GM13977 (cell line): ENCODE measurements around the gene SEC22B.
"Not testable (repeated sequence)": the region's sequence is repeated elsewhere in the genome, so short reads cannot be mapped to it uniquely, and the experiment has no call there.

Source experiments
- DNase-seq: peaks from one replicate; pipeline ENCODE4 v3.0.0; 2012; ENCODE audit warnings: low spot score
- in situ Hi-C: fragments of 300-500 bp; cut with MboI; formaldehyde crosslinking; loops from one replicate; pipeline ENCODE4 v1.12.0; 2022; ENCODE audit warnings: low sequenced_read_pairs, low pct_unique_long_range_greater_than_20kb, mixed read lengths, inconsistent platforms; ENCODE audit not compliant: unreplicated experiment

The SEC22B gene

DNA sequence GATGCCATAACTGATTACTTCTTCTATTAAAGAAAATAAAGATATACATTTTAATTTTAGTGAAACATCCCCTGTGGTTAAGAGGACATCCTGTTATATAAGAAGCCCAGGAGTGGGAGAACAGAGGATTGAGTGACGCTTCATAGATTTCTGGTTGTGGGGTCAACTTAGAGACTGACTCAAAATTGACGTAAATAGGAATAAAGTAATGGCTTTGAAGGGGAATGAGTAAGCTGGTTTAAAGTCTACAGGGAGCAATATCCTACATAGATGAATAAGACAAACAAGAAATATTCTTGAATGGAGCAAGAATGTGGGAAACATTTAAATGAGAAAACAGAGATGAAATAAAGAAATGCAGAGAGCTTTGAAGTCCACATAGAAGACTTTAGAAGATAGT, 60.2 kb downstream of the SEC22B start:
- in situ Hi-C loops, DNase-seq: not testable (repeated sequence)

GRCh38 chr1:120113134-120113533, 63.2 kb downstream of the SEC22B start:
- in situ Hi-C loops: not testable (repeated sequence)

GRCh38 chr1:120112212-120112611, 64.1 kb downstream of the SEC22B start:
- in situ Hi-C loops, DNase-seq: not testable (repeated sequence)

More at GRCh38 chr1:120113134-120113533, 63.2 kb downstream of the SEC22B start:
- not testable (repeated sequence) for DNase-seq

GRCh38 chr1:120111771-120112170, 64.5 kb downstream of the SEC22B start:
- in situ Hi-C loops: not testable (repeated sequence)

GRCh38 chr1:120111008-120111407, 65.3 kb downstream of the SEC22B start:
- DNase-seq, in situ Hi-C loops: not testable (repeated sequence)

More at GRCh38 chr1:120111771-120112170, 64.5 kb downstream of the SEC22B start:
- DNase-seq: not testable (repeated sequence)

- DNase-seq, in situ Hi-C loops: not testable (repeated sequence)
These were observed 66.7 kb downstream of the SEC22B start for GRCh38 chr1:120109656-120110055.

DNA sequence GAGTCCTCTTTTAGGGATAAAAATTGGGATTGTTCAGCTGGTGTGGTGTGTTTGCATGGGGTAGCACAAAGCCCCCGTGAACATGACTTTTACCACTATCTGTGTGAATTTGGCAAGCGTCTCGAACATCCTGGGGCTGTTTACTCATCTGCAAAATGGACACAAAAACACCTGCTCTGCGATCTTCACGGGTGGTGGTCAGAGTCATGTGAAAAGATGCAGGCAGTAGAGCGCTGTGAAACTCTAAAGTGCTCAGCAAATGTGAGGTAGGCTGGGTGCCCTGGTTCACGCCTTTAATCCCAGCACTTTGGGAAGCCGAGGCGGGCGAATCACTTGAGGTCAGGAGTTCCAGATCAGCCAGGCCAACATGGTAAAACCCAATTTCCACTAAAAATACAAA, 67.1 kb downstream of the SEC22B start:
- in situ Hi-C loops, DNase-seq: not testable (repeated sequence)

GRCh38 chr1:120105288-120105687, 71.0 kb downstream of the SEC22B start:
- DNase-seq: not testable (repeated sequence)

GRCh38 chr1:120103768-120104167, 72.6 kb downstream of the SEC22B start:
- in situ Hi-C loops, DNase-seq: not testable (repeated sequence)

More at GRCh38 chr1:120105288-120105687, 71.0 kb downstream of the SEC22B start:
- in situ Hi-C loops: not testable (repeated sequence)

DNA sequence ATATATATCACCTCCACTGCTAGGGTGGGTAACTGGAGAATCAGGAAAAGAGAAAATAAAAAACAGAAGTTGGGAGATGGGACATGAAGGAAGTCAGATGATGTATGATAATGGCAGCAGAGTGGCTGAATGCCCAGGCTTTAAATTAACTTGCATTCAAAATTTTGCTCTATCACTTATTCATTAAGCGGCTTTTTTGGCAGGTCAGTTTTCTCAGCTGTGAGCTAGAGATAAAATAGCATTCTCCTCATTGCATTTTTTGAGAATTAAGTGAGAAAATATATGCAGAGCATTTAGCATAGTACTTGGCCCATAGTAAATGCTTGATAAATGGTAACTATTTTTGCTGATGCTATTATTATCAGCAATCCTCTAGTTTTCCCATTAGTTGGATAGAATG, 74.7 kb downstream of the SEC22B start:
- in situ Hi-C loops, DNase-seq: not testable (repeated sequence)
